K562 (cell line): ENCODE measurements around the gene RAPGEF5. TPM values are rescaled to one million over a fixed set of nuclear protein-coding genes. Genes with fewer than 3 reads are reported as not detected.

Experiments used
- ADNP ChIP-seq: fragments of 200-800 bp; sonication (Bioruptor generic); IDR thresholded peaks from 2 replicates; pipeline ENCODE4 v1.6.1; 2016; ENCODE audit warnings: missing genetic modification characterization, missing compliant biosample characterization
- ARID2 ChIP-seq: fragments of 450-650 bp; IDR thresholded peaks from 2 replicates; pipeline ENCODE4 v1.6.1; 2017; ENCODE audit warnings: antibody characterized with exemption, mild to moderate bottlenecking
- ARID3B ChIP-seq: fragments of 250-450 bp; sonication (Bioruptor Pico); IDR thresholded peaks from 2 replicates; pipeline ENCODE4 v1.4.0; 2020; ENCODE audit warnings: borderline replicate concordance
- BCLAF1 ChIP-seq, 2 experiments: fragments of 450-650 bp in 1 of 2; IDR thresholded peaks; 2 replicates each; pipeline ENCODE4 v1.6.1; 2011 to 2017; ENCODE audit warnings: low read depth in 2 of 2, antibody characterized with exemption in 1 of 2, borderline replicate concordance in 1 of 2, low read length in 1 of 2, mild to moderate bottlenecking in 1 of 2, mixed read lengths in 1 of 2; ENCODE audit not compliant: control insufficient read depth in 1 of 2
- CEBPB ChIP-seq: fragments of 450-650 bp; IDR thresholded peaks from 2 replicates; pipeline ENCODE4 v1.6.1; 2016; ENCODE audit warnings: missing genetic modification characterization, missing compliant biosample characterization
- CEBPG ChIP-seq, 3 experiments: fragments of 200-800 bp in 1 of 3; sonication (Bioruptor generic) in 1 of 3; sonication (generic) in 1 of 3; formaldehyde crosslinking in 1 of 3; IDR thresholded peaks in 2 of 3; conservative IDR thresholded peaks in 1 of 3; 2 replicates each; pipeline versions ENCODE4 v1.6.1 to v1.8.0; 2016 to 2022; ENCODE audit warnings: missing compliant biosample characterization in 2 of 3, missing genetic modification characterization in 2 of 3, mild to moderate bottlenecking in 1 of 3, missing genetic modification reagents in 1 of 3
- HBP1 ChIP-seq: fragments of 450-650 bp; formaldehyde crosslinking; IDR thresholded peaks from 2 replicates; pipeline ENCODE4 v1.4.0; 2022; ENCODE audit warnings: missing genetic modification characterization
- KHSRP ChIP-seq: fragments of 450-650 bp; IDR thresholded peaks from 2 replicates; pipeline ENCODE4 v1.6.1; 2017
- MXD1 ChIP-seq: fragments of 250-450 bp; sonication (Bioruptor Pico); IDR thresholded peaks from 2 replicates; pipeline ENCODE4 v1.8.0; 2021; ENCODE audit warnings: borderline replicate concordance, mild to moderate bottlenecking, moderate library complexity; ENCODE audit not compliant: poor library complexity, severe bottlenecking
- NFYB ChIP-seq: IDR thresholded peaks from 2 replicates; pipeline ENCODE4 v1.6.1; 2011; ENCODE audit warnings: mild to moderate bottlenecking, moderate library complexity; ENCODE audit not compliant: insufficient read length; ENCODE audit errors: extremely low read depth
- NONO ChIP-seq, 2 experiments: fragments of 200-400 bp in 1 of 2; fragments of 450-650 bp in 1 of 2; formaldehyde crosslinking in 1 of 2; IDR thresholded peaks; 2 replicates each; pipeline ENCODE4 v1.6.1; 2017; ENCODE audit warnings: low read depth in 2 of 2, mild to moderate bottlenecking in 2 of 2, moderate library complexity in 2 of 2, low read length in 1 of 2
- RAD51 ChIP-seq: fragments of 450-650 bp; IDR thresholded peaks from 2 replicates; pipeline ENCODE4 v1.7.1; 2016; ENCODE audit warnings: low read depth, mild to moderate bottlenecking, borderline replicate concordance
- SMARCE1 ChIP-seq: fragments of 450-650 bp; IDR thresholded peaks from 2 replicates; pipeline ENCODE4 v1.7.1; 2016; ENCODE audit warnings: mild to moderate bottlenecking
- SPI1 ChIP-seq: IDR thresholded peaks from 2 replicates; pipeline ENCODE4 v1.6.1; 2011; ENCODE audit warnings: low read depth, low read length, control low read depth, borderline replicate concordance
- SUPT5H ChIP-seq: fragments of 450-650 bp; IDR thresholded peaks from 2 replicates; pipeline ENCODE4 v1.6.1; 2016
- TAF9B ChIP-seq: fragments of 450-650 bp; IDR thresholded peaks from 2 replicates; pipeline ENCODE4 v1.6.1; 2018; ENCODE audit warnings: mild to moderate bottlenecking; ENCODE audit not compliant: partially characterized antibody
- ZFP30 ChIP-seq: fragments of 250-450 bp; sonication (Bioruptor Pico); IDR thresholded peaks from 2 replicates; pipeline ENCODE4 v1.8.0; 2022; ENCODE audit warnings: moderate library complexity, mild to moderate bottlenecking, inconsistent platforms, borderline replicate concordance
- ZNF121 ChIP-seq: sonication (generic); formaldehyde crosslinking; conservative IDR thresholded peaks from 2 replicates; pipeline ENCODE4 v1.8.0; 2022; ENCODE audit warnings: missing genetic modification reagents
- ZNF23 ChIP-seq: fragments of 250-450 bp; sonication (Bioruptor Pico); IDR thresholded peaks from 2 replicates; pipeline ENCODE4 v1.4.0; 2020; ENCODE audit warnings: mild to moderate bottlenecking
- ZNF76 ChIP-seq: fragments of 250-450 bp; sonication (Bioruptor Pico); IDR thresholded peaks from 2 replicates; pipeline ENCODE4 v1.4.0; 2020; ENCODE audit warnings: mild to moderate bottlenecking, moderate library complexity, borderline replicate concordance
- polyA plus RNA-seq, 8 experiments: library from polyadenylated mRNA; depleted of rRNA in 4 of 8; stranded (reverse) in 5 of 8; unstranded in 3 of 8; fragments of >200 nt; fragmentation: Nextera tagmentation in 2 of 8; fragmentation: Illumina TruSeq in 1 of 8; extraction: Ambion mirVana in 2 of 8; extraction: Trizol in 1 of 8; gene quantifications; 2 replicates each; pipeline versions ENCODE4 v1.2.1 to v1.2.3, GENCODE V29; 2011 to 2014; ENCODE audit warnings: inconsistent platforms in 1 of 8, missing spikeins in 1 of 8
- total RNA-seq, 7 experiments: library from RNA; depleted of rRNA in 6 of 7; stranded (reverse); fragments of >200 nt in 6 of 7; fragmentation: Illumina TruSeq in 2 of 7; extraction: Trizol in 2 of 7; gene quantifications; 2 replicates each; pipeline versions ENCODE4 v1.2.1 to v1.2.3, GENCODE V29; 2011 to 2021; ENCODE audit warnings: low replicate concordance in 1 of 7

RAPGEF5 gene
- total and polyA plus RNA-seq, 9 of the 15 experiments (the other 6 are each of a cell fraction or from before 2014, with no cell fraction given) = 0.39 to 2.0 (median 1.1) TPM

GRCh38 chr7:22350466-22351328, 6.3 kb downstream of the RAPGEF5 start (continued):
- TF ChIP-seq NONO (IDR thresholded peaks at IDR 0.05; ENCODE audit: low read depth in 2 of 2, low read length in 1 of 2) (peak in 1 of 2 experiments; percentile 66; a peak in 1 of 4 replicates), ZNF23 (CRISPR knock-in tag) (no peak), CEBPB (tag) (peak; percentile 35; the same call in 1 of the 2 replicates), KHSRP (peak; percentile 69; the same call in 1 of the 2 replicates), ADNP (tag) (no peak; the same call in none of the 2 replicates), CEBPG (CRISPR knock-in tag; IDR thresholded peaks at IDR 0.05) (no peak), CEBPG (tag; conservative IDR thresholded peaks at IDR 0.05 in 1 of 2, IDR thresholded peaks at IDR 0.05 in 1 of 2) (no peak), BCLAF1 (IDR thresholded peaks at IDR 0.05; ENCODE audit: borderline replicate concordance in 1 of 2, control insufficient read depth in 1 of 2, low read depth in 2 of 2, low read length in 1 of 2) (0 out of 4 replicates have a peak, but pooled peaks of 1 of the 2 experiments have one; percentile 44), ARID2 (no peak), MXD1 (CRISPR knock-in tag) (no peak), SMARCE1 (peak; percentile 100), NFYB (no peak), ZNF76 (CRISPR knock-in tag) (no peak), ARID3B (CRISPR knock-in tag) (no peak), TAF9B (peak; percentile 55), ZFP30 (CRISPR knock-in tag) (no peak), ZNF121 (CRISPR knock-in tag) (no peak), SUPT5H (no peak), HBP1 (CRISPR knock-in tag) (0 out of 2 replicates have a peak, but pooled peaks have one; percentile 12), SPI1 (no peak), RAD51 (no peak)
